GM12801 (cell line): ENCODE measurements around the gene CHMP5.

ENCODE experiments used
- TF ChIP-seq, protein P1 (sequence below): IDR thresholded peaks from one replicate; pipeline ENCODE4 v1.5.1; 2011; ENCODE audit warnings: control low read depth; ENCODE audit not compliant: insufficient read length; ENCODE audit errors: extremely low read depth

The CHMP5 gene

DNA sequence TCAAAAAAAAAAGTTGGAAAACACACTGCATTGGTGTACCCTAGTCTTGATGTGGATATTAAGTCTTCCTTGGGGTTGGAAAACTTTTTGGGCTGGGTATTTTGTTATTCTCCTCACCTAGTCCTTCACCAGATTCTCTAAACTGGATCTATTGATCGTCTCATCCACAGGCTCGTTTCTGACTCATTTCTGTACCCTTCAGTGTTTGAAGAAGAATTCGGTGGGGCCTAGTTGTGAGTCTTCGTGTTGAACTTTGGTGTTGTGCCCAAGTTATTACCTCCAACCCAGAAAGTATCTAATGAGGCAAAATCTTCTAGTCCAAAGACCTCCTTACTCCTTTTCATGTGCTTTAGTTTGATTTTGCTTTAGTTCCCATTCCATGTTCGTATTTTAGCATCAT, 27.1 kb downstream of the CHMP5 start:
- TF ChIP-seq, protein P1, sequence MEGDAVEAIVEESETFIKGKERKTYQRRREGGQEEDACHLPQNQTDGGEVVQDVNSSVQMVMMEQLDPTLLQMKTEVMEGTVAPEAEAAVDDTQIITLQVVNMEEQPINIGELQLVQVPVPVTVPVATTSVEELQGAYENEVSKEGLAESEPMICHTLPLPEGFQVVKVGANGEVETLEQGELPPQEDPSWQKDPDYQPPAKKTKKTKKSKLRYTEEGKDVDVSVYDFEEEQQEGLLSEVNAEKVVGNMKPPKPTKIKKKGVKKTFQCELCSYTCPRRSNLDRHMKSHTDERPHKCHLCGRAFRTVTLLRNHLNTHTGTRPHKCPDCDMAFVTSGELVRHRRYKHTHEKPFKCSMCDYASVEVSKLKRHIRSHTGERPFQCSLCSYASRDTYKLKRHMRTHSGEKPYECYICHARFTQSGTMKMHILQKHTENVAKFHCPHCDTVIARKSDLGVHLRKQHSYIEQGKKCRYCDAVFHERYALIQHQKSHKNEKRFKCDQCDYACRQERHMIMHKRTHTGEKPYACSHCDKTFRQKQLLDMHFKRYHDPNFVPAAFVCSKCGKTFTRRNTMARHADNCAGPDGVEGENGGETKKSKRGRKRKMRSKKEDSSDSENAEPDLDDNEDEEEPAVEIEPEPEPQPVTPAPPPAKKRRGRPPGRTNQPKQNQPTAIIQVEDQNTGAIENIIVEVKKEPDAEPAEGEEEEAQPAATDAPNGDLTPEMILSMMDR = no peak

DNA sequence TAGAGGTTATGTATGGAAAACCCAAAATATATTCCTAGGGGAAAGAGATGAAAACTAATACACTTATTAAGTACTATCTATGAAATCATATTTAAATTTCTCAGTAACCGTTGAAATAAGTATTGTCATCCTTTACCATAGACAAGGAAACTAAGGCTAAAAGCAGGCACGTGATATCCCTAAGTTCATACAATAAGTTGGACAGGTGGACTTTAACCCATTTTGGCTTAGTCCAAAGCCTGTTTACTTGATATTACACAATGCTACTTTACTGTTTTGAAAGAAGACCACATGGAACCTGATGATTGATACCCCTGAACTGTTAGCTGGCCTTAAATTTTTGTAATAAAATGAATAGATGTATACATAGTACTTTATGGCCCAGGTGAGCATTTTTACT, 28.9 kb downstream of the CHMP5 start:
- TF ChIP-seq, protein P1 = no peak

DNA sequence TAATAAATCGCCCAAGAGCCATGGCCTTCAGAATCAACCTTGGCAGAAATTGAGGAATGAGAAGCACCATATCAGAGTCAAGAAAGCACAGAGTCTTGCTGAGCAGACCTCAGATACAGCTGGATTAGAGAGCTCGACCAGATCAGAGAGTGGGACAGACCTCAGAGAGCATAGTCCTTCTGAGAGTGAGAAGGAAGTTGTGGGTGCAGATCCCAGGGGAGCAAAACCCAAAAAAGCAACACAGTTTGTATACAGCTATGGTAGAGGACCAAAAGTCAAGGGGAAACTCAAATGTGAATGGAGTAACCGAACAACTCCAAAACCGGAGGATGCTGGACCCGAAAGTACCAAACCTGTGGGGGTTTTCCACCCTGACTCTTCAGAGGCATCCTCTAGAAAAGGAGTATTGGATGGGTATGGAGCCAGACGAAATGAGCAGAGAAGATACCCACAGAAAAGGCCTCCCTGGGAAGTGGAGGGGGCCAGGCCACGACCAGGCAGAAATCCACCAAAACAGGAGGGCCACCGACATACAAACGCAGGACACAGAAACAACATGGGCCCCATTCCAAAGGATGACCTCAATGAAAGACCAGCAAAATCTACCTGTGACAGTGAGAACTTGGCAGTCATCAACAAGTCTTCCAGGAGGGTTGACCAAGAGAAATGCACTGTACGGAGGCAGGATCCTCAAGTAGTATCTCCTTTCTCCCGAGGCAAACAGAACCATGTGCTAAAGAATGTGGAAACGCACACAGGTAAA, 30.0 kb downstream of the CHMP5 start:
- TF ChIP-seq, protein P1 = no peak

DNA sequence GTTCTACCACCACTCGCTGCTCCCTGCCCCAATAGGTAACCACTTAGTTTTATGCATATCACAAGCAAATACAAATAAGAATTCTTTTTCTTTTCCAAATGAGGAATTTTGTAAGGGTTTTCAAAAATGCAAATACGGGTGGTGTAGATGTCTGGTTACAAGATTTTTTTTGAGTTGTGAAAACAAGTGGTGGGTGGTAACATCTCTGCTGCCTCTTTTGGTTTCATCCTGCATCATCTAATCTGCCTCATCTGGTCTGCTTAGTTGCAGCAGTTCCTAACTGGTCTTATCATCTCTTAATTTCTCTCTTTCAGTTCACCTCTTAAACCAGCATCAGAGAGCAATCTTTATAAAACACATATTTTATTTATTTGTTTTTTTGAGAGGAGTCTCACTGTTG, 30.7 kb downstream of the CHMP5 start:
- TF ChIP-seq, protein P1 = no peak

DNA sequence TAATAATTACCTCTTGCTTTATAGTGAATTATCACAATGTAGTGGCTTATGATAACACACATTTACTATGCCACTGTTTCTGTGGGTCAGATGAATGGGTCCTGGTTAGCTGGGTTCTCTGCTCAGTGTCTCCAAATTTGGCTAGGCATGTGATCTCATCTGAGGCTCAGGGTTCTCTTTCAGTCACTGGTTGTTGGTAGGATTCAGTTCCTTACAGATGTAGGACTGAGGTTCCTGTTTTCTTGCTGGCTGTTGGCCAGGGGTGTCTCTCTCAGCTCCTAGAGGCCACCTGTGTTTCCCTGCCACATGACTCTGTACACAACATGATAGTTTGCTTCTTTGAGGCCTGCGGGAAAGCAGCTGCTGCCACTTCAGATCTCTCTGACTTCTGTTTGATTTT, 32.6 kb downstream of the CHMP5 start:
- TF ChIP-seq, protein P1 = no peak

DNA sequence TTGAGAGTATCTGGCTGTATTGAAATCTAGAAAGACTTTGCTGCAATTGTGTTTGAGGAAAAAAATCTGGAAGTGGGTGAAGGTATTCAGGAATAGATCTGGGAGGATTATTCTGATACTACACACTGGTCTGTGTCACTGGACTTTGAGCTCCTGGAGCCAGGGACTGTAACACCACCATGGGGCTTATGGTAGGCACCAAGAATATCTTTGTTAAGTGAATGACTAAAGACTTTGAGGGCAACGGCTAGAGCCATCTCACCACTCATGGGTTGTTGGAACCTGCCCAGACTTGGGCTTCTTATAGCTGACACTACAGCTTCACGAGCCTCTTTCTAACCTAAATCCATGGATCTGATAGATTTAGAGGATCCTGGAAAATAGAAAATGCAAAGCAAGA, 35.7 kb downstream of the CHMP5 start:
- TF ChIP-seq, protein P1 = no peak

DNA sequence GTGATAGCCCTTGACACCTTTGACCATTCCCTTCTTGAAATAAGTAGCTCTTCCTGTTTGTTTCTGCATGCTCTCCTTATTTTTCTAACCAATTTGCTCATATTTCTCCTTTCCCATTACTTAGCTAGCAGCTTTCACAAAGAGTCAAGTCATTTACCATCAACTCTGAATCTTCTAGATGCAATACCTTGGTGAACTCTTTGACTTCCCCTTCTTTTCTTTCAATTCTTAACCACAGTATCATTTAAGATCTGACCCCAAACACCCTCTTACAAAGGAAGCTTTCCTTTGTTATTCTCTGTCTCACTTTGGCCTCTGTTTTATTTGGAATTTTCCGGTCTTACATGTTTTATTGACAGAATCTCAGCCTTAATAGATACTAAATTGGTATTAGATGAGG, 39.5 kb downstream of the CHMP5 start:
- TF ChIP-seq, protein P1 = no peak

DNA sequence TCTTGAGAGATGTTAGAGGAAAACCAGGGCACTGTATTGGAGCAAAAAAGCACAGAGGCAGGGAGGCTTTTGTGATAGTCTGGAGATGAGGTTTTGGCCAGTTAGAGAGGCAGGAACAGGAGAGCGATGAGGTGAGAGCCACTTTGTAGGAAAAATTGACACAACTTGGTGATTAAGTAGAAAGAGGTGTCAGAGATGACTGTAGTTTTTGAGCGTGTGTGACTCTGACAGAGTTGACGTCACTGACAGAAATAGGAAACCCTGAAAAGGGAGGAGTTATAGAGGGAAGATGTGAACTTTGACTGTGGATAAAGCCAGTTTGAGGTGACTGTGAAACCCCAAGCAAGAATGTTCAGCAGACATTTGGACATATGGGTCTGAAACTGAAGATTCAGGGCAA, 41.2 kb downstream of the CHMP5 start:
- TF ChIP-seq, protein P1 = no peak
